HG02885 (cell line): ENCODE data around the gene TIMP2.
"Not testable (repeated sequence)": the region's sequence is repeated elsewhere in the genome, so short reads cannot be mapped to it uniquely, and the experiment has no call there.

Source experiments
- ATAC-seq: cut with Tn5 transposase; IDR thresholded peaks from one replicate; pipeline ENCODE4 v1.9.1; 2021; ENCODE audit warnings: mild to moderate bottlenecking; ENCODE audit not compliant: unreplicated experiment, poor library complexity

TIMP2 gene

GRCh38 chr17:78957128-78957527, 31.9 kb upstream of the TIMP2 start:
- no peak for ATAC-seq

- ATAC-seq = no peak
These were observed 31.1 kb upstream of the TIMP2 start for GRCh38 chr17:78956254-78956653.

- no peak for ATAC-seq
These were observed 29.5 kb upstream of the TIMP2 start for GRCh38 chr17:78954684-78955083.

- ATAC-seq = no peak
These were observed 28.5 kb upstream of the TIMP2 start for GRCh38 chr17:78953356-78954350.

- ATAC-seq = no peak
These were observed 27.5 kb upstream of the TIMP2 start for GRCh38 chr17:78952706-78953105.

- no peak for ATAC-seq
These were observed 26.9 kb upstream of the TIMP2 start for GRCh38 chr17:78951967-78952551.

GRCh38 chr17:78950870-78951269, 25.7 kb upstream of the TIMP2 start:
- no peak for ATAC-seq

GRCh38 chr17:78947235-78948149, 22.3 kb upstream of the TIMP2 start:
- ATAC-seq = no peak

GRCh38 chr17:78946631-78947030, 21.4 kb upstream of the TIMP2 start:
- ATAC-seq = no peak

- ATAC-seq = no peak
These were observed 20.9 kb upstream of the TIMP2 start for GRCh38 chr17:78946131-78946530.

GRCh38 chr17:78945455-78945854, 20.3 kb upstream of the TIMP2 start:
- ATAC-seq = not testable (repeated sequence)

GRCh38 chr17:78944956-78945355, 19.8 kb upstream of the TIMP2 start:
- ATAC-seq = no peak

- no peak for ATAC-seq
These were observed 18.8 kb upstream of the TIMP2 start for GRCh38 chr17:78944026-78944425.

GRCh38 chr17:78940708-78941107, 15.5 kb upstream of the TIMP2 start:
- ATAC-seq = no peak

- ATAC-seq = no peak
These were observed 15.1 kb upstream of the TIMP2 start for GRCh38 chr17:78940258-78940657.

- no peak for ATAC-seq
These were observed 14.4 kb upstream of the TIMP2 start for GRCh38 chr17:78939615-78940014.

- ATAC-seq = no peak
These were observed 12.4 kb upstream of the TIMP2 start for GRCh38 chr17:78937561-78937960.

- ATAC-seq = no peak
These were observed 10.5 kb upstream of the TIMP2 start for GRCh38 chr17:78935419-78936323.

GRCh38 chr17:78934681-78935418, 9.7 kb upstream of the TIMP2 start:
- no peak for ATAC-seq
